ENCODE data around the gene EFCAB8. TPM values are rescaled to one million over a fixed set of nuclear protein-coding genes. Genes with fewer than 3 reads are reported as not detected.

EFCAB8 gene
- under 1 TPM in 1 of 2 donors, not detected in 1; 0.11 TPM for total RNA-seq
- long read RNA-seq, result 0 reads

- intact Hi-C loops (cut with DNase I, micrococcal nuclease), result no loop called here
- ATAC-seq, result no peak
- no peak for DNase-seq
These were observed at the start of gene EFCAB8 for GRCh38 chr20:32858701-32859372. EFCAB8 (plus strand) TSS chr20:32858923; CDS start chr20:32863793, 4,870 bp downstream.

GRCh38 chr20:32809907-32810306, 48.8 kb upstream of the EFCAB8 start:
- ATAC-seq, result no peak
- DNase-seq, result no peak
- intact Hi-C loops (cut with DNase I, micrococcal nuclease), result no loop called here

GRCh38 chr20:32810941-32811340, 47.8 kb upstream of the EFCAB8 start:
- DNase-seq (no peak), ATAC-seq (no peak)
- intact Hi-C loops (cut with DNase I, micrococcal nuclease), result no loop called here

GRCh38 chr20:32811886-32812285, 46.8 kb upstream of the EFCAB8 start:
- no peak for DNase-seq
- ATAC-seq, result no peak
- intact Hi-C loops (cut with DNase I, micrococcal nuclease), result no loop called here

GRCh38 chr20:32819992-32820697, 38.6 kb upstream of the EFCAB8 start:
- DNase-seq (peak; percentile 65 to 84), ATAC-seq (peak; percentile 85)
- intact Hi-C loops (cut with DNase I, micrococcal nuclease), result no loop called here

- ATAC-seq (no peak), DNase-seq (peak in 1 of 2 donors; percentile 15)
- intact Hi-C loops (cut with DNase I, micrococcal nuclease), result no loop called here
These were observed 37.9 kb upstream of the EFCAB8 start for GRCh38 chr20:32820698-32821377.

- DNase-seq, result no peak
- intact Hi-C loops (cut with DNase I, micrococcal nuclease), result no loop called here
- no peak for ATAC-seq
These were observed 36.5 kb upstream of the EFCAB8 start for GRCh38 chr20:32822225-32822624.

GRCh38 chr20:32823078-32823477, 35.6 kb upstream of the EFCAB8 start:
- intact Hi-C loops (cut with DNase I, micrococcal nuclease), result no loop called here
- DNase-seq, result no peak
- ATAC-seq, result no peak

GRCh38 chr20:32823737-32824588, 34.8 kb upstream of the EFCAB8 start:
- ATAC-seq (no peak), DNase-seq (no peak)
- intact Hi-C loops (cut with DNase I, micrococcal nuclease), result no loop called here

GRCh38 chr20:32828029-32828680, 30.6 kb upstream of the EFCAB8 start:
- DNase-seq (no peak), ATAC-seq (no peak)
- intact Hi-C loops (cut with DNase I, micrococcal nuclease), result no loop called here

GRCh38 chr20:32829311-32830005, 29.3 kb upstream of the EFCAB8 start:
- no peak for DNase-seq
- intact Hi-C loops (cut with DNase I, micrococcal nuclease), result no loop called here
- ATAC-seq, result no peak

- ATAC-seq (peak; percentile 51), DNase-seq (peak in 1 of 2 donors; percentile 40)
- intact Hi-C loops (cut with DNase I, micrococcal nuclease), result no loop called here
These were observed 28.3 kb upstream of the EFCAB8 start for GRCh38 chr20:32830437-32830836.

- intact Hi-C loops (cut with DNase I, micrococcal nuclease), result no loop called here
- peak; percentile 61 for ATAC-seq
- no peak for DNase-seq
These were observed 26.7 kb upstream of the EFCAB8 start for GRCh38 chr20:32831982-32832381.

GRCh38 chr20:32832664-32833063, 26.1 kb upstream of the EFCAB8 start:
- ATAC-seq (no peak), DNase-seq (no peak)
- intact Hi-C loops (cut with DNase I, micrococcal nuclease), result no loop called here

- ATAC-seq, result no peak
- intact Hi-C loops (cut with DNase I, micrococcal nuclease), result no loop called here
These were observed 23.8 kb upstream of the EFCAB8 start for GRCh38 chr20:32834972-32835371.

GRCh38 chr20:32837157-32837556, 21.6 kb upstream of the EFCAB8 start:
- DNase-seq, result no peak
- no peak for ATAC-seq
- intact Hi-C loops (cut with DNase I, micrococcal nuclease), result no loop called here

More at GRCh38 chr20:32834972-32835371, 23.8 kb upstream of the EFCAB8 start:
- no peak for DNase-seq

GRCh38 chr20:32839227-32839981, 19.3 kb upstream of the EFCAB8 start:
- DNase-seq (no peak), ATAC-seq (no peak)
- intact Hi-C loops (cut with DNase I, micrococcal nuclease), result no loop called here

All from left colon (tissue), 2 donors.